Measurements from ENCODE around the gene BTG1.

BTG1 gene

GRCh38 chr12:92133795-92134637, 11.6 kb downstream of the BTG1 start:
- no peak for DNase-seq (ENCODE audit: low read depth, low spot score)

- DNase-seq (ENCODE audit: low read depth, low spot score): no peak
These were observed 12.5 kb downstream of the BTG1 start for GRCh38 chr12:92133171-92133570.

GRCh38 chr12:92132288-92132687, 13.4 kb downstream of the BTG1 start:
- DNase-seq (ENCODE audit: low read depth, low spot score): no peak

- DNase-seq (ENCODE audit: low read depth, low spot score): no peak
These were observed 14.6 kb downstream of the BTG1 start for GRCh38 chr12:92130999-92131398.

- DNase-seq (ENCODE audit: low read depth, low spot score): no peak
These were observed 16.0 kb downstream of the BTG1 start for GRCh38 chr12:92129609-92130008.

GRCh38 chr12:92128612-92129011, 17.0 kb downstream of the BTG1 start:
- DNase-seq (ENCODE audit: low read depth, low spot score): no peak

- no peak for DNase-seq (ENCODE audit: low read depth, low spot score)
These were observed 21.0 kb downstream of the BTG1 start for GRCh38 chr12:92124689-92125029.

GRCh38 chr12:92123780-92124688, 21.6 kb downstream of the BTG1 start:
- DNase-seq (ENCODE audit: low read depth, low spot score): no peak

GRCh38 chr12:92122941-92123779, 22.5 kb downstream of the BTG1 start:
- DNase-seq (ENCODE audit: low read depth, low spot score): no peak

GRCh38 chr12:92121826-92122225, 23.8 kb downstream of the BTG1 start:
- no peak for DNase-seq (ENCODE audit: low read depth, low spot score)

GRCh38 chr12:92118826-92119536, 26.7 kb downstream of the BTG1 start:
- no peak for DNase-seq (ENCODE audit: low read depth, low spot score)

GRCh38 chr12:92114834-92115233, 30.8 kb downstream of the BTG1 start:
- DNase-seq (ENCODE audit: low read depth, low spot score): no peak

- DNase-seq (ENCODE audit: low read depth, low spot score): no peak
These were observed 34.4 kb downstream of the BTG1 start for GRCh38 chr12:92111256-92111655.

GRCh38 chr12:92110083-92110640, 35.5 kb downstream of the BTG1 start:
- DNase-seq (ENCODE audit: low read depth, low spot score): no peak

GRCh38 chr12:92109613-92110012, 36.0 kb downstream of the BTG1 start:
- no peak for DNase-seq (ENCODE audit: low read depth, low spot score)

- no peak for DNase-seq (ENCODE audit: low read depth, low spot score)
These were observed 37.0 kb downstream of the BTG1 start for GRCh38 chr12:92108651-92109050.

GRCh38 chr12:92107621-92108131, 38.0 kb downstream of the BTG1 start:
- DNase-seq (ENCODE audit: low read depth, low spot score): no peak

GRCh38 chr12:92107094-92107493, 38.6 kb downstream of the BTG1 start:
- no peak for DNase-seq (ENCODE audit: low read depth, low spot score)

- no peak for DNase-seq (ENCODE audit: low read depth, low spot score)
These were observed 40.0 kb downstream of the BTG1 start for GRCh38 chr12:92105676-92106075.

- no peak for DNase-seq (ENCODE audit: low read depth, low spot score)
These were observed 40.5 kb downstream of the BTG1 start for GRCh38 chr12:92105110-92105509.

- DNase-seq (ENCODE audit: low read depth, low spot score): no peak
These were observed 43.0 kb downstream of the BTG1 start for GRCh38 chr12:92102606-92103005.

Measured in activated naive CD8-positive, alpha-beta T cell treated with anti-CD3 and anti-CD28 coated beads, Interleukin-2, amount 50 U/mL, for 16 hours (primary cell).